Measurements from ENCODE around the gene BMAL2.

Gene BMAL2

GRCh38 chr12:27335364-27336281, 3.0 kb downstream of the BMAL2 start:
- DNase-seq: no peak
- peaks cover 52% of the 10 kb centered on the region for H3K27me3 ChIP-seq
- H3K36me3 ChIP-seq: no peaks in the 10 kb centered on the region
- no peaks in the 10 kb centered on the region for H3K9me3 ChIP-seq
- TF ChIP-seq CTCF (IDR thresholded peaks at IDR 0.05; ENCODE audit: low read depth, low read length): no peak
- H3K4me3 ChIP-seq (ENCODE audit: low read depth, low read length): no peak overlapping the region
- H3K4me1 ChIP-seq: no peaks in the 10 kb centered on the region

- no peaks in the 10 kb centered on the region for H3K4me1 ChIP-seq
- no peak overlapping the region for H3K4me3 ChIP-seq (ENCODE audit: low read depth, low read length)
- TF ChIP-seq CTCF (IDR thresholded peaks at IDR 0.05; ENCODE audit: low read depth, low read length): no peak
- no peak for DNase-seq
- H3K36me3 ChIP-seq: no peaks in the 10 kb centered on the region
- peaks cover 46% of the 10 kb centered on the region for H3K27me3 ChIP-seq
- no peaks in the 10 kb centered on the region for H3K9me3 ChIP-seq
Measured at GRCh38 chr12:27336282-27336653, 3.6 kb downstream of the BMAL2 start.

GRCh38 chr12:27337376-27337775, 4.7 kb downstream of the BMAL2 start:
- no peak overlapping the region for H3K4me3 ChIP-seq (ENCODE audit: low read depth, low read length)
- H3K9me3 ChIP-seq: no peaks in the 10 kb centered on the region
- DNase-seq: no peak
- no peak for TF ChIP-seq CTCF (IDR thresholded peaks at IDR 0.05; ENCODE audit: low read depth, low read length)
- H3K4me1 ChIP-seq: no peaks in the 10 kb centered on the region
- peaks cover 35% of the 10 kb centered on the region for H3K27me3 ChIP-seq
- no peaks in the 10 kb centered on the region for H3K36me3 ChIP-seq

- H3K27me3 ChIP-seq: peaks cover 24% of the 10 kb centered on the region
- H3K4me3 ChIP-seq (ENCODE audit: low read depth, low read length): no peak overlapping the region
- TF ChIP-seq CTCF (IDR thresholded peaks at IDR 0.05; ENCODE audit: low read depth, low read length): no peak
- DNase-seq: no peak
- H3K36me3 ChIP-seq: no peaks in the 10 kb centered on the region
- H3K9me3 ChIP-seq: no peaks in the 10 kb centered on the region
- no peaks in the 10 kb centered on the region for H3K4me1 ChIP-seq
Measured at GRCh38 chr12:27338473-27338872, 5.8 kb downstream of the BMAL2 start.

GRCh38 chr12:27340971-27341370, 8.3 kb downstream of the BMAL2 start:
- Histone ChIP-seq H3K27me3 (peaks cover 9% of the 10 kb centered on the region), H3K36me3 (no peaks in the 10 kb centered on the region), H3K4me1 (no peaks in the 10 kb centered on the region), H3K9me3 (no peaks in the 10 kb centered on the region), H3K4me3 (ENCODE audit: low read depth, low read length) (no peak overlapping the region)
- DNase-seq: no peak
- TF ChIP-seq CTCF (IDR thresholded peaks at IDR 0.05; ENCODE audit: low read depth, low read length): no peak

- Histone ChIP-seq H3K9me3 (no peaks in the 10 kb centered on the region), H3K27me3 (peaks cover 9% of the 10 kb centered on the region; the same call in 1 of the 2 replicates), H3K4me3 (ENCODE audit: low read depth, low read length) (no peak overlapping the region), H3K4me1 (no peaks in the 10 kb centered on the region), H3K36me3 (no peaks in the 10 kb centered on the region)
- DNase-seq: no peak
- TF ChIP-seq CTCF (IDR thresholded peaks at IDR 0.05; ENCODE audit: low read depth, low read length): no peak
Measured at GRCh38 chr12:27342536-27342935, 9.9 kb downstream of the BMAL2 start.

Measured in BE2C (cell line).